Activated T-cell treated with anti-CD3 and anti-CD28 coated beads, Interleukin-2, amount 50 U/mL, for 72 hours (primary cell): ENCODE data around the gene FAM120AOS. TPM values are rescaled to one million over a fixed set of nuclear protein-coding genes. Genes with fewer than 3 reads are reported as not detected.

Experiments used
- ATAC-seq, 2 donors: fragments of 150-1000 bp; cut with Tn5 transposase; replicated peaks in 1 of 2; 2 replicates each; pipeline ENCODE4 v1.10.0; 2021; ENCODE audit warnings: moderate library complexity in 2 of 2, mild to moderate bottlenecking in 1 of 2
- DNase-seq, 2 donors: peaks; one replicate each; pipeline ENCODE4 v3.0.0; 2021 to 2022; ENCODE audit warnings: mixed read lengths in 1 of 2
- H3K27ac Mint-ChIP-seq: one replicate; pipeline ENCODE4 v1.8.0; 2022; ENCODE audit warnings: mild to moderate bottlenecking, moderate library complexity, mixed read lengths
- H3K27me3 Mint-ChIP-seq: one replicate; pipeline ENCODE4 v1.8.0; 2022; ENCODE audit warnings: low read depth, mixed read lengths
- H3K36me3 Mint-ChIP-seq, 2 donors: one replicate each; pipeline ENCODE4 v1.8.0; 2022; ENCODE audit warnings: mixed read lengths in 2 of 2, mild to moderate bottlenecking in 1 of 2; ENCODE audit not compliant: insufficient read depth in 2 of 2
- H3K4me1 Mint-ChIP-seq: one replicate; pipeline ENCODE4 v1.8.0; 2022; ENCODE audit warnings: low read depth, mixed read lengths
- H3K4me3 Mint-ChIP-seq, 2 donors: one replicate each; pipeline ENCODE4 v1.8.0; 2022; ENCODE audit warnings: mild to moderate bottlenecking in 2 of 2, mixed read lengths in 2 of 2, moderate library complexity in 2 of 2
- H3K9me3 Mint-ChIP-seq, 2 donors: one replicate each; pipeline ENCODE4 v1.8.0; 2022; ENCODE audit warnings: mixed read lengths in 2 of 2
- total RNA-seq, 2 donors: library from RNA; stranded (reverse); gene quantifications; one replicate each; pipeline ENCODE4 v1.2.3, GENCODE V29; 2022

FAM120AOS gene
- total RNA-seq, result 10 to 100 TPM; 34.8 to 36.7 TPM

DNA sequence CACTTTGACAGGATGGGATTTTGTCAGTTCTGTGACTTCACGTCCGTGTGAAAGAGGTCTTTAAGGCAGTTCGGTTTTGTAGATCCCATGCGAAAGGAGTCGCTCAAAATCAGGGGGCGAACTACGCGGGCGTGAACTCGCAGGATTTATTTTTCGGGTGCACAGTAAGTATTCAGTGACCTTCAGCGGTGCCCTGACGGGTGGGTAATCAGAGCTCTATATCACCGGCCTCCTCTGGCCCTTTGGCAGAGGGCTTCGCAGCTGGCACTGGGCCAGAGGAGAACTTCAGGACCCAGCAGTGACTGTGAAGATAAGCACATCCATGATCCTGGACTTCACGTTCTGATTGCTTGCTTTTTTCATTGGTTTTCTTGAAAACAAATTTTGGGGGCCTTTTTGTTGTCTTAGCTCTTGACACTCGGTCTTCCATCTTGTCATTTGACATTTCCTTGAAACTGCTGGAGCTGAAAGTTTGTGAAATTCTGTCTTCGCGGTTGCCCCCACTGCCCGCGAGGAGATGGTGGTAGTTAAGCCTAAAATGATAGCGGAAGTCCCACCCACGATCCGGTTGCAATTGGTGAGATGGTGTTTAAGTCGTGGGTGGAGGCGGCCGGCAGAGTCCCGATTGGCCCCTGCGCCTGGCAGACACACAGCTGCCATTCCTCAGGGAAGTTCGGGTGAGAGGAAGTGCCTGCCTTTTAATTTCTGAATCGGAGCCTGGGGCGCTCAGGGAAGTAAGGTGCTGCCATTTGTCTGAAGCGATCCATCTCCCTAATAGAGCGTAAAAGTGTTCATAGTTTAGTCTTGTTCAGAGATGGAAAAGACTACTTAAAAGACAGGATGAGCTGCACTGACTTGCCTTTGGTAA lies at the start of gene FAM120AOS:
TSS of gene FAM120AOS (minus strand) at position 535 of the 868 bp plus-strand sequence. CDS start 872 bp downstream, outside the sequence.
- Mint-ChIP-seq H3K9me3 (no peaks in the 10 kb centered on the region), H3K36me3 (peaks cover 13 to 20% of the 10 kb centered on the region in 2 donors), H3K4me3 (peak within 1 kb of the TSS; percentile 93 to 94), H3K27me3 (no peaks in the 10 kb centered on the region), H3K27ac (peak within 1 kb of the TSS; percentile 93), H3K4me1 (peaks cover 62% of the 10 kb centered on the region)
- peak; percentile 67 to 71 for ATAC-seq
- peak; percentile 89 for DNase-seq

DNA sequence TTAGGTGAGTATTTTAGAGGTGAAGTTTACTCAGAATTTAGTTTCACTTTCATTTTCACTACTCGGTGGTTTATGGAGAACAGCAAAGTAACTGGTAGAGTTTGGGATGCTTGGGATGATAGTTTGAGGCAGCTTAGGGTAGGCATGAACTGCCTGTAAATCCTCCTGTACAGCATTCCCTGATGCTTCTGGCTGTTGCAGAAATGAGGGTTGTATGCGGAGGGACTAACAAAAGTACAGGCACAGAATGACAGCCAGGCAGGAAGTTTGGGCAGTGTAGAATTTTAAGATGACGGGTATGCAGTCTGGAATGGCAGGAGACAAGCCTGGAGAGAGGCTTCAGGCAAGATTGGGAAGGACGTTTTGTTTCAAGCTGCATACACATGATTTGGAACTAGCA lies 48.0 kb upstream of the FAM120AOS start:
- no peak for DNase-seq
- Mint-ChIP-seq H3K9me3 (no peaks in the 10 kb centered on the region), H3K27ac (peak overlapping the region; percentile 96), H3K4me3 (peak overlapping the region; percentile 74 to 83), H3K27me3 (no peaks in the 10 kb centered on the region), H3K36me3 (peaks cover 20 to 49% of the 10 kb centered on the region in 2 donors), H3K4me1 (peaks cover 60% of the 10 kb centered on the region)
- ATAC-seq, result peak in 1 of 2 donors; percentile 49

DNA sequence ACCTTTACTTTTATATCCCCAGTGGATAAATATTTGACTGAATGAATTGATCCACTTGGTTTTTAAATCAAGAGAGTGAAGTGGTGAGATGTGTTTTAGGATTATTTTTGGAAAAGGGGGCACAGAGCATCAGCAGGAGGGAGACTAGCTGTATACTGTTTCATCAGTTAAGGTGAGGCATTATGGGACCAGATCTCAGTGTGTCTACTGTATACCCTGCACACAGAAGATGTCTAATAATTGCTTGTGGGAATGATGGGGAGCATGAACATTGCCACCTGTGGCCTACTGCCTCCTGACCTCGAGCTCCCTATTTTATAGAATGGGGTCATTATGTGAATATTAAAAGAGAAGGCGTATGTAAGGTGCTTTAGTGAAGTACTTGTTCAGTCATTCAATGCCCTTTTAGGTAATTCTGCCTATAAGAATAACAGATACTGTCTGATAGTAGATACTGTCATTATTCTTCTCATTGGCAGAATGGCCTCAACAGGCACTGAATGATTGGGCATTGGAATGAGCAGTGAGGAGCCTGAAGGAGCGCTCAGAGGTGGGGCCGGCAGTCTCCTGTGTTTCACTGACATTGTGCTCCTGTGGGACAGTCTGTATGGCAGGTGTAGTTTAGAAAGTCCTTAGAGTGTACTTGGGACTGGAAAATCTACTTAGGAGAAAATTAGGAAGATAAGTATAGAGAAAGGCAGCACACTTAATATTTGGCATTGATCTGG lies 47.4 kb upstream of the FAM120AOS start:
- Mint-ChIP-seq H3K4me1 (peaks cover 53% of the 10 kb centered on the region), H3K27me3 (no peaks in the 10 kb centered on the region), H3K4me3 (peak overlapping the region; percentile 74 to 83), H3K27ac (peak overlapping the region; percentile 96), H3K9me3 (no peaks in the 10 kb centered on the region), H3K36me3 (peaks cover 18 to 49% of the 10 kb centered on the region in 2 donors)
- DNase-seq (no peak), ATAC-seq (no peak)

DNA sequence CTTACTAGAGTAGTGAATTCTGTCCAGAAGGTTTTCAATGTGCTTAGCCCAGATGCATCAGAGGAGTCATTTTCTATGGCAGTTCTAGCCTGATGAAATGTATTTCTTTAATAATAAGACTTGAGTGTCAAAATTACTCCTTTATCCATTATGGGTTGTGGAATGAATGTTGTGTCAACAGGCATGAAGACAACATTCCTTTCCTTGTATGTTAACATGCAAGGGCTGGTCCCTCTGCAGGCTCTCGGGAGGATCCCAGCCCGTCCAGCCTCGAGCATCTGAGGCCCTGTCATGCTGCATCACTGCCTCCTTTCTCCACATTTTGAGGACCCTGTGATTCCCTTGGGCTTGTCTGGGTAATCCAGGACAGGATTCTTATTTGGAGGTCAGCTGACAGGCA lies 42.9 kb upstream of the FAM120AOS start:
- Mint-ChIP-seq H3K27me3 (no peaks in the 10 kb centered on the region), H3K36me3 (peaks cover 12 to 42% of the 10 kb centered on the region in 2 donors), H3K4me1 (peaks cover 25% of the 10 kb centered on the region), H3K4me3 (no peak overlapping the region), H3K9me3 (no peaks in the 10 kb centered on the region), H3K27ac (peak overlapping the region; percentile 30)
- DNase-seq (no peak), ATAC-seq (no peak)

DNA sequence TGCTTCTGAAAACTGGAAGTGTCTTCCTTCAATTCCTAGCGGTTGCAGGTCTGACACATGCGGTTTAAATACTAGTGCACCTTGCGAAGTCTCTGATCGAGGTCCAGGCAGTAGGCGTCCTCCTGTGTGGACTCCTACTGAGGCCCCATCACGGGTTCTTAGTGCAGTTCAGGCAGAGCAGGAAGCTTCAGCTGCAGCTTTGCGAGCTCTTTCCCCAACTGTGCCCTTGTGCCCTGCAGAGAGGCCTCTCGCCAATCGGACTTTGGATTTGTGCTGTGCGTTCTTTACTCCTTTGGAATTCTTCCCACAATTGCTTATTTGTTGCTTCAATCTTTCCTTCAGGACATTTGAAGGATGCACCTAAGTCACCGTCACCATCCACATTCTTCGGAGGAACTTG lies 40.6 kb upstream of the FAM120AOS start:
- Mint-ChIP-seq H3K4me3 (no peak overlapping the region), H3K27me3 (no peaks in the 10 kb centered on the region), H3K27ac (no peak overlapping the region), H3K4me1 (peaks cover 15% of the 10 kb centered on the region), H3K36me3 (peaks cover 10 to 30% of the 10 kb centered on the region in 2 donors), H3K9me3 (no peaks in the 10 kb centered on the region)
- ATAC-seq (no peak), DNase-seq (no peak)

DNA sequence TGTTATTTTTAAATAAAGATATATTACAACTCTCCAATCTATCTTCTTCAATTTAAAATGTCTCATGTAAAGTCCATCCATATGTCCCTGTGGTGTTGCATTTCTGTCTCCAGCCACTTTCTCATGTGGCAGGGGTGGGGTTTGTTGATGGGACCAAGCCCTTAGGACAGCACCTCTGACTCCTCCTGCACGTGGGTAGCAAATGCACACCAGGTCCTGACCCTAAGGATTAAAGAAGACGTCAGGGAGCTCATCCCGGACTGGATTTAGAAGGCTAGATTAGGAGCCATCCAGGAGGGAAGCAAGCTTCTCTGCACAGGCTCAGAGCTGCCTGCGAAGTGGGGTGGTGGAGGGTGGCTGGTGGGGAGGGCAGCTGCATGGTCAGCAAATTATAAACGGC lies 38.9 kb upstream of the FAM120AOS start:
- no peak for DNase-seq
- H3K36me3 Mint-ChIP-seq, result peaks cover 16 to 33% of the 10 kb centered on the region in 2 donors
- H3K27ac Mint-ChIP-seq, result no peak overlapping the region
- no peak overlapping the region for H3K4me3 Mint-ChIP-seq
- H3K9me3 Mint-ChIP-seq, result no peaks in the 10 kb centered on the region
- peaks cover 18% of the 10 kb centered on the region for H3K4me1 Mint-ChIP-seq
- ATAC-seq, result no peak
- H3K27me3 Mint-ChIP-seq, result no peaks in the 10 kb centered on the region

DNA sequence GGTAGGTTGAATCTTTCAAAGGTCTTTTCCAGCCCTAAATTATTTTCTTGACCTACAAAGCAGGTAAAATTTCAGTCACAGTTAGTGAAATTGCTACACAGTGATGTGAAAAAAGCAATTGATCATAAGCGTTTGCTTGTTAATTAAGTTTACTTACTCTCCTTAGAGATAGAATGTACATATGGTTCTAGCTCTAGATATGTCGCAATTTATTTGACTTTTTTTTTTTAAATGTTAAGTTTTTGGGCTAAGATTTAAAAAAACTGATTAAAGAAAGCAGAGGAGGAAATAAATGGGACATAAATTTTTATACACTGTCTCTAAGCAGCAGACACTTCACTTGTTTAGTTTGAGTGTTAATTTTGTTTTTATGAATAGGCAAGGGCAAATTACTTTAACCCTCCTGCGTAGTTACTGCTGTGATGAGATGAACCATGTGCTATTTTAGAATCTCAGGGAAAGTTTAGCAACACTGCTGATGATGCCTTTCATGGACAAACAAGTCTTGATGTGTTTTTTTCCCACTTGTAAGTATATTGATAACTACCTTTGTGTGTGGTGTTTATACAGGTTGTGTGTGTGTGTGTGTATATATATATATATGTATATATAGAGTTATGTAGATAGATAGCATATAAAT lies 38.3 kb upstream of the FAM120AOS start:
- H3K27ac Mint-ChIP-seq, result no peak overlapping the region
- H3K36me3 Mint-ChIP-seq, result peaks cover 15 to 34% of the 10 kb centered on the region in 2 donors
- no peaks in the 10 kb centered on the region for H3K9me3 Mint-ChIP-seq
- H3K4me1 Mint-ChIP-seq, result peaks cover 24% of the 10 kb centered on the region
- ATAC-seq, result no peak
- no peaks in the 10 kb centered on the region for H3K27me3 Mint-ChIP-seq
- no peak for DNase-seq
- no peak overlapping the region for H3K4me3 Mint-ChIP-seq

DNA sequence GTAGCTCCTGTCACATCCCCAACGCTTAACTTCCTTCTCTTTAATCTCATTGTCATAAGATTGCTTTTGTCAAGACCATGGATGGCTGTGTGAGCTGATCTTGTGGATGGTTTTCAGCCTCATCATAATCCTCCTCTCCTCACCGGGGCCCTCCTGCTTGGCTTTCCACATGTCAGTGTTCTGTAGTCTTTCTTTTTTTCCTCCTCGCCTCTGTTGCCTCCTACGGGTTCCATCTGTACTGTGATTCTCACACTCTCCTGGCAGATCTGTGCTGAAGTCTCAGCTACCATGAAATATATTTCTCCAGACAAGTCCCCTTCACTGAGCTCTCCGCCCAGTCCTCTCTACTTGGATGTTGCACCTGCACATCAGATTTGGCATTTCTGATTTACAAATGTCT lies 34.9 kb upstream of the FAM120AOS start:
- peaks cover 37% of the 10 kb centered on the region for H3K4me1 Mint-ChIP-seq
- peaks cover 20 to 39% of the 10 kb centered on the region in 2 donors for H3K36me3 Mint-ChIP-seq
- H3K27ac Mint-ChIP-seq, result peak overlapping the region; percentile 47
- H3K4me3 Mint-ChIP-seq, result no peak overlapping the region
- no peaks in the 10 kb centered on the region for H3K27me3 Mint-ChIP-seq
- ATAC-seq (no peak), DNase-seq (no peak)
- H3K9me3 Mint-ChIP-seq, result no peaks in the 10 kb centered on the region

DNA sequence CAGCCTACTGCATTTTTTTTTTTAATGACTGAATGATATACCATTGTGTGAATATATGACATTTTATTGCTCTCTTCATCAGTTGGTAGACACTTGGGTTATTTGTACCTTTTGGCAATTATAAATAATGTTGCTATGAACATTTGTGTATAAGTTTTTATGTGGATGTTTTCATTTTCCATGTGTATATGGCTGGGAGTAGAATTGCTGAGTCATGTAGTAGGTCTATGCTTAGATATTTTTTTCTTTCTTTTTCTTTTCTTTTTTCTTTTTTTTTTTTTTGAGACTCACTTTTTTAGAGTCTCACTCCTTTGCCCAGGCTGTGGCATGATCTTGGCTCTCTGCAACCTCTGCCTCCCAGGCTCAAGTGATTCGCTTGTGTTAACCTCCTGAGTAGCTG lies 32.9 kb upstream of the FAM120AOS start:
- no peaks in the 10 kb centered on the region for H3K27me3 Mint-ChIP-seq
- H3K36me3 Mint-ChIP-seq, result peaks cover 18 to 40% of the 10 kb centered on the region in 2 donors
- H3K27ac Mint-ChIP-seq, result peak overlapping the region; percentile 80
- no peak overlapping the region for H3K4me3 Mint-ChIP-seq
- ATAC-seq (no peak), DNase-seq (no peak)
- H3K9me3 Mint-ChIP-seq, result no peaks in the 10 kb centered on the region
- H3K4me1 Mint-ChIP-seq, result peaks cover 42% of the 10 kb centered on the region

DNA sequence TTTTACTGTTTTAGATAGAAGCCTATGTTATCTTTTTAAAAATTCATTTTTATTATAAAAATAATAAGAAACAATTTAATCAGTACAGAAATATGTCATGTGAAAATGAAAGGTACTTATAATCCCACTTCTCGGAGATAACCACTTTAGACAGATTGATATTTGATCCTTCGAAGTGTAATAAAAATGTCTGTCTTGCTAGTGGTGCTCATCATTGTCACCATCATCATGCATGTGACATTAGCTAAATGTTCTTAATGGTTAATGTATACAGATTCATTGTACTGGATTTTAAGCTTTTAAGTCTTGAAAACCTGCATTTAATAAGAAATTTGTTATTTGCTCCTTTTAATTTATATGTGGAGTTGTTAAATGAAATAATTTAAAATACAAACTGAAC lies 30.1 kb upstream of the FAM120AOS start:
- ATAC-seq, result no peak
- H3K27ac Mint-ChIP-seq, result no peak overlapping the region
- DNase-seq, result no peak
- peaks cover 18 to 34% of the 10 kb centered on the region in 2 donors for H3K36me3 Mint-ChIP-seq
- H3K9me3 Mint-ChIP-seq, result no peaks in the 10 kb centered on the region
- no peaks in the 10 kb centered on the region for H3K27me3 Mint-ChIP-seq
- H3K4me3 Mint-ChIP-seq, result no peak overlapping the region
- peaks cover 41% of the 10 kb centered on the region for H3K4me1 Mint-ChIP-seq

DNA sequence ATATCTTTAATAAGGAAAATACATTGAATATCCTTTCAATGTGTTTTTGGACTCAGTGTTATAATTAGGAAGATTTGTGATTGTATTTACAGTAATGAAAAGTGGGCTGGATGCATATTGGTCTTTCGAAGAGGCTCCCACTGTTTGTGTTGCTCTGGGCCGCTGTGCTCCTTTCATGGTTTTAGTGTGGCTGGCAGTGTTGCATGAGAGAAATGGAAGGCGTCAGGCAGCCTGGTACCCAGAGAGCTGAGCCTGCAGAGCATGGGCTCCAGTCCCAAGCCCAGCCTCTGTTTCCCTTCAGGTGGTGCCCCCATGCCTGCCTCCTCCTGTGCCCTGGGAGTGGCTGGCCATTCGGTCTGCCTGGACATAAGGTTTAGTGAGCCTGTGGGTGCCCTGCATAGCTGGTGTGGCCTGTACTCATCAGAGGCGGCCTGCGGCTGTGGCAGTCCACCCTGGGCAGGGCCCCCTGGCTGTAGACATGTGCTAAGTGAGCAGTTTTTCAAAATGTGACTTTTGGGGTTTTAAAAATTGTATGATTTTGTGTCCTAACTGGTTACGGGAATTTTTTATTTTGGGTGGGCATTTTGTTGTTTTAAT lies 27.4 kb upstream of the FAM120AOS start:
- H3K36me3 Mint-ChIP-seq, result peaks cover 9 to 28% of the 10 kb centered on the region in 2 donors
- no peak overlapping the region for H3K4me3 Mint-ChIP-seq
- no peak for DNase-seq
- H3K9me3 Mint-ChIP-seq, result no peaks in the 10 kb centered on the region
- ATAC-seq, result no peak
- no peak overlapping the region for H3K27ac Mint-ChIP-seq
- H3K27me3 Mint-ChIP-seq, result no peaks in the 10 kb centered on the region
- peaks cover 24% of the 10 kb centered on the region for H3K4me1 Mint-ChIP-seq

DNA sequence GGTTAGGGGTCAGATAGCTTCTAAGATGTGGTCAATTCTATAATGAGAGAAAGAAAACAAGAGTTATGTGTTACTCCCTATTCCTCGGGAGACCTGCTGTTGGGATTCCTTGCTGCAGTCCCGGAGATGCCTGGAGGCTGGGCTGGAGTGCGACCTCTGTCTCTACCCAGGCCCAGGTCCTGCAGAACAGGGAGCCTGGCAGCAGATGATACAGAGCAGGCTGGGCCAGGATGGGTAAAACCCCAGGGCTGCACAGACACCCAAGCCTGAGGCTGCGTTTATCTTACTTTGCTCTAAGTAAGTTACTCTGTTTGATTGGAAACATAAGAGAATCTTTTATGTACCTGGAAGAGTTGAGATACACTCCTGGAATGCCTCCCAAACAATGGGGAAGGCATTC lies 26.9 kb upstream of the FAM120AOS start:
- Mint-ChIP-seq H3K27ac (peak overlapping the region; percentile 13), H3K4me1 (peaks cover 25% of the 10 kb centered on the region), H3K4me3 (no peak overlapping the region), H3K27me3 (no peaks in the 10 kb centered on the region), H3K9me3 (no peaks in the 10 kb centered on the region), H3K36me3 (peaks cover 9 to 25% of the 10 kb centered on the region in 2 donors)
- DNase-seq (no peak), ATAC-seq (no peak)
